GM23338 (cell line): ENCODE data around the gene CREBL2.

Experiments
- CREB1 ChIP-seq: fragments of 250-450 bp; sonication (Bioruptor Pico); IDR thresholded peaks from 2 replicates; pipeline ENCODE4 v1.5.0; 2020; ENCODE audit warnings: low read depth, mild to moderate bottlenecking, moderate library complexity
- CTCF ChIP-seq, 2 experiments: fragments of 200-600 bp in 1 of 2; sonication (generic) in 1 of 2; conservative IDR thresholded peaks; 2 replicates each; pipeline versions ENCODE4 v1.5.1 to v1.6.1; 2016 to 2017; ENCODE audit warnings: antibody characterized with exemption in 2 of 2, low read depth in 2 of 2, mild to moderate bottlenecking in 2 of 2, moderate library complexity in 1 of 2
- ETS1 ChIP-seq: IDR thresholded peaks from 2 replicates; pipeline ENCODE4 v1.6.1; 2016; ENCODE audit warnings: antibody characterized with exemption
- EZH2 ChIP-seq: fragments of 200-600 bp; sonication (generic); IDR thresholded peaks from one replicate; pipeline ENCODE4 v1.8.0; 2017; ENCODE audit warnings: antibody characterized with exemption, mild to moderate bottlenecking, low read depth; ENCODE audit not compliant: unreplicated experiment
- EZH2phosphoT487 ChIP-seq: fragments of 200-600 bp; sonication (generic); IDR thresholded peaks from one replicate; pipeline ENCODE4 v1.8.1; 2018; ENCODE audit warnings: antibody characterized with exemption; ENCODE audit not compliant: unreplicated experiment
- JUNB ChIP-seq: IDR thresholded peaks from one replicate; pipeline ENCODE4 v1.6.1; 2016; ENCODE audit warnings: antibody characterized with exemption; ENCODE audit not compliant: unreplicated experiment
- NANOG ChIP-seq: IDR thresholded peaks from 2 replicates; pipeline ENCODE4 v1.6.1; 2016; ENCODE audit warnings: antibody characterized with exemption, borderline replicate concordance
- POLR2AphosphoS5 ChIP-seq: IDR thresholded peaks from 2 replicates; pipeline ENCODE4 v1.6.1; 2016; ENCODE audit warnings: antibody characterized with exemption, low read depth
- STAT1 ChIP-seq: IDR thresholded peaks from one replicate; pipeline ENCODE4 v1.6.1; 2016; ENCODE audit warnings: antibody characterized with exemption; ENCODE audit not compliant: unreplicated experiment
- ZNF114 ChIP-seq: fragments of 250-450 bp; sonication (Bioruptor Pico); IDR thresholded peaks from 2 replicates; pipeline ENCODE4 v1.5.0; 2020; ENCODE audit warnings: mild to moderate bottlenecking, moderate library complexity
- ZNF331 ChIP-seq: fragments of 250-450 bp; sonication (Bioruptor Pico); IDR thresholded peaks from 2 replicates; pipeline ENCODE4 v1.5.0; 2020; ENCODE audit warnings: low read depth, mild to moderate bottlenecking, moderate library complexity
- TF ChIP-seq, protein P1 (sequence below): IDR thresholded peaks from one replicate; pipeline ENCODE4 v1.6.1; 2018; ENCODE audit warnings: antibody characterized with exemption; ENCODE audit not compliant: unreplicated experiment

DNA sequence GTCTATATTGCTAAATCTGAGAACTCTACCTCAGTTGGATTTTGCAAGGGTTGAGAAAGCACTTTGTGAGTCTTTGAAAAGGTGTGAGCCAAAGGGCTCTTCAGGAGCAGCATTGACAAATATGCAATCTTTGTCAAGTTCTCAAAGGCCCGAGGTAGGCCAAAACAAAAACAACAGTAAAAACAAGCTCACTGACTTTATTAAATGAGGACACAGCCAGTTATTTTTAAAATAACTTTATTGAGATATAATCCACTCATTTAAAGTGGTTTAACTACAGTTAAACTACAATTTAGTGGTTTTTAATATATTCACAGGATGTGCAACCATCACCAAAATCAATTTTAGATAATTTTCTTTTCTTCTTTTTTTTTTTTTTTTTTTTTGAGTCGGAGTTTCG is 2.0 kb upstream of the CREBL2 start:
- TF ChIP-seq CTCF (conservative IDR thresholded peaks at IDR 0.05; ENCODE audit: low read depth in 2 of 2): no peak
- TF ChIP-seq EZH2phosphoT487: no peak
- TF ChIP-seq JUNB: no peak
- TF ChIP-seq EZH2: no peak
- no peak for TF ChIP-seq CREB1 (CRISPR knock-in tag)
- TF ChIP-seq, protein P1, sequence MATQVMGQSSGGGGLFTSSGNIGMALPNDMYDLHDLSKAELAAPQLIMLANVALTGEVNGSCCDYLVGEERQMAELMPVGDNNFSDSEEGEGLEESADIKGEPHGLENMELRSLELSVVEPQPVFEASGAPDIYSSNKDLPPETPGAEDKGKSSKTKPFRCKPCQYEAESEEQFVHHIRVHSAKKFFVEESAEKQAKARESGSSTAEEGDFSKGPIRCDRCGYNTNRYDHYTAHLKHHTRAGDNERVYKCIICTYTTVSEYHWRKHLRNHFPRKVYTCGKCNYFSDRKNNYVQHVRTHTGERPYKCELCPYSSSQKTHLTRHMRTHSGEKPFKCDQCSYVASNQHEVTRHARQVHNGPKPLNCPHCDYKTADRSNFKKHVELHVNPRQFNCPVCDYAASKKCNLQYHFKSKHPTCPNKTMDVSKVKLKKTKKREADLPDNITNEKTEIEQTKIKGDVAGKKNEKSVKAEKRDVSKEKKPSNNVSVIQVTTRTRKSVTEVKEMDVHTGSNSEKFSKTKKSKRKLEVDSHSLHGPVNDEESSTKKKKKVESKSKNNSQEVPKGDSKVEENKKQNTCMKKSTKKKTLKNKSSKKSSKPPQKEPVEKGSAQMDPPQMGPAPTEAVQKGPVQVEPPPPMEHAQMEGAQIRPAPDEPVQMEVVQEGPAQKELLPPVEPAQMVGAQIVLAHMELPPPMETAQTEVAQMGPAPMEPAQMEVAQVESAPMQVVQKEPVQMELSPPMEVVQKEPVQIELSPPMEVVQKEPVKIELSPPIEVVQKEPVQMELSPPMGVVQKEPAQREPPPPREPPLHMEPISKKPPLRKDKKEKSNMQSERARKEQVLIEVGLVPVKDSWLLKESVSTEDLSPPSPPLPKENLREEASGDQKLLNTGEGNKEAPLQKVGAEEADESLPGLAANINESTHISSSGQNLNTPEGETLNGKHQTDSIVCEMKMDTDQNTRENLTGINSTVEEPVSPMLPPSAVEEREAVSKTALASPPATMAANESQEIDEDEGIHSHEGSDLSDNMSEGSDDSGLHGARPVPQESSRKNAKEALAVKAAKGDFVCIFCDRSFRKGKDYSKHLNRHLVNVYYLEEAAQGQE: no peak
- TF ChIP-seq POLR2AphosphoS5: no peak
- TF ChIP-seq NANOG: no peak
- no peak for TF ChIP-seq ZNF114
- TF ChIP-seq ETS1: no peak
- TF ChIP-seq ZNF331: no peak
- no peak for TF ChIP-seq STAT1
